Measurements from ENCODE around the gene HELZ. TPM values are rescaled to one million over a fixed set of nuclear protein-coding genes. Genes with fewer than 3 reads are reported as not detected.

The HELZ gene
- total RNA-seq, 1 donor from 2014 or later: 47.4 TPM

GRCh38 chr17:67032382-67032781, 212.6 kb downstream of the HELZ start:
- Mint-ChIP-seq H3K4me1 (ENCODE audit: low read depth, unreplicated experiment) (peaks cover 3% of the 10 kb centered on the region), H3K27me3 (ENCODE audit: unreplicated experiment) (peaks cover 8% of the 10 kb centered on the region), H3K9me3 (ENCODE audit: unreplicated experiment) (peaks cover 15% of the 10 kb centered on the region), H3K27ac (ENCODE audit: unreplicated experiment) (no peak overlapping the region), H3K36me3 (ENCODE audit: unreplicated experiment) (peaks cover 13% of the 10 kb centered on the region), H3K4me3 (ENCODE audit: unreplicated experiment) (no peak overlapping the region)
- no peak for DNase-seq
- TF ChIP-seq, protein P1, sequence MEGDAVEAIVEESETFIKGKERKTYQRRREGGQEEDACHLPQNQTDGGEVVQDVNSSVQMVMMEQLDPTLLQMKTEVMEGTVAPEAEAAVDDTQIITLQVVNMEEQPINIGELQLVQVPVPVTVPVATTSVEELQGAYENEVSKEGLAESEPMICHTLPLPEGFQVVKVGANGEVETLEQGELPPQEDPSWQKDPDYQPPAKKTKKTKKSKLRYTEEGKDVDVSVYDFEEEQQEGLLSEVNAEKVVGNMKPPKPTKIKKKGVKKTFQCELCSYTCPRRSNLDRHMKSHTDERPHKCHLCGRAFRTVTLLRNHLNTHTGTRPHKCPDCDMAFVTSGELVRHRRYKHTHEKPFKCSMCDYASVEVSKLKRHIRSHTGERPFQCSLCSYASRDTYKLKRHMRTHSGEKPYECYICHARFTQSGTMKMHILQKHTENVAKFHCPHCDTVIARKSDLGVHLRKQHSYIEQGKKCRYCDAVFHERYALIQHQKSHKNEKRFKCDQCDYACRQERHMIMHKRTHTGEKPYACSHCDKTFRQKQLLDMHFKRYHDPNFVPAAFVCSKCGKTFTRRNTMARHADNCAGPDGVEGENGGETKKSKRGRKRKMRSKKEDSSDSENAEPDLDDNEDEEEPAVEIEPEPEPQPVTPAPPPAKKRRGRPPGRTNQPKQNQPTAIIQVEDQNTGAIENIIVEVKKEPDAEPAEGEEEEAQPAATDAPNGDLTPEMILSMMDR (IDR thresholded peaks at IDR 0.05; ENCODE audit: partially characterized antibody, unreplicated experiment): no peak

DNA sequence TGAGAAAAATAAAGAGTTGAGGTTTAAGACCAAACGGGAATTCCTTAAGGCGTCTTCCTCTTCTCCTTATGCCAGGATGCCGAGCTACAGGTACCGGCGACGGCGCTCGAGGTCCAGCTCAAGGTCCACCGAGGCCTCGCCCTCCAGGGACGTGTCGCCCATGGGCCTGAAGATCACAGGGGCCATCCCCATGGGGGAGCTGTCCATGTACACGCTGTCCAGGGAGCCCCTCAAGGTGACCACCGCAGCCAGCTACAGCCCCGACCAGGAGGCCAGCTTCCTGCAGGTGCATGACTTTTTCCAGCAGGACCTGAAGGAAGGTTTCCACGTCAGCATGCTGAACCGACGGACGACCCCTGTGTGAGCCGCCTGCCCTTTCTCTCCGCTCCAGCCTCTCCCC, 214.4 kb downstream of the HELZ start:
- Mint-ChIP-seq H3K4me1 (ENCODE audit: low read depth, unreplicated experiment) (peaks cover 3% of the 10 kb centered on the region), H3K27me3 (ENCODE audit: unreplicated experiment) (peaks cover 6% of the 10 kb centered on the region), H3K36me3 (ENCODE audit: unreplicated experiment) (peaks cover 7% of the 10 kb centered on the region), H3K9me3 (ENCODE audit: unreplicated experiment) (peaks cover 11% of the 10 kb centered on the region), H3K27ac (ENCODE audit: unreplicated experiment) (no peak overlapping the region), H3K4me3 (ENCODE audit: unreplicated experiment) (no peak overlapping the region)
- DNase-seq: no peak
- TF ChIP-seq, protein P1 (IDR thresholded peaks at IDR 0.05; ENCODE audit: partially characterized antibody, unreplicated experiment): no peak

- TF ChIP-seq, protein P1 (IDR thresholded peaks at IDR 0.05; ENCODE audit: partially characterized antibody, unreplicated experiment): no peak
- Mint-ChIP-seq H3K36me3 (ENCODE audit: unreplicated experiment) (no peaks in the 10 kb centered on the region), H3K27me3 (ENCODE audit: unreplicated experiment) (peaks cover 6% of the 10 kb centered on the region), H3K4me1 (ENCODE audit: low read depth, unreplicated experiment) (no peaks in the 10 kb centered on the region), H3K4me3 (ENCODE audit: unreplicated experiment) (no peak overlapping the region), H3K9me3 (ENCODE audit: unreplicated experiment) (peaks cover 6% of the 10 kb centered on the region), H3K27ac (ENCODE audit: unreplicated experiment) (no peak overlapping the region)
- DNase-seq: no peak
Measured at GRCh38 chr17:67027031-67027628, 217.9 kb downstream of the HELZ start.

DNA sequence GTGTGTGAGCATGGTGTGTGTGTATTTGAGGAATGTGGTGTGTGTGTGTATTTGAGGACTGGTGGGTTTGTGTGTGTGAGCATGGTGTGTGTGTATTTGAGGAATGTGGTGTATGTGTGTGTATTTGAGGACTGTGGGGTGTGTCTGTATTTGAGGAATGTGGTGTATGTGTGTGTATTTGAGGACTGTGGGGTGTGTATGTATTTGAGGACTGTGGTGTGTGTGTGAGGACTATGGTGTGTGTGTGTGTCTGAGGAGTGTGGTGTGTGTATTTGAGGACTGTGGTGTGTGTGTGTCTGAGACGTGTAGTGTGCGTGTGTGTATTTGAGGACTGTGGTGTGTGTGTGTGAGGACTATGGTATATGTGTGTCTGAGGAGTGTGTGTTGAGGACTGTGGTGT, 218.7 kb downstream of the HELZ start:
- Mint-ChIP-seq H3K4me1 (ENCODE audit: low read depth, unreplicated experiment) (no peaks in the 10 kb centered on the region), H3K4me3 (ENCODE audit: unreplicated experiment) (no peak overlapping the region)

DNA sequence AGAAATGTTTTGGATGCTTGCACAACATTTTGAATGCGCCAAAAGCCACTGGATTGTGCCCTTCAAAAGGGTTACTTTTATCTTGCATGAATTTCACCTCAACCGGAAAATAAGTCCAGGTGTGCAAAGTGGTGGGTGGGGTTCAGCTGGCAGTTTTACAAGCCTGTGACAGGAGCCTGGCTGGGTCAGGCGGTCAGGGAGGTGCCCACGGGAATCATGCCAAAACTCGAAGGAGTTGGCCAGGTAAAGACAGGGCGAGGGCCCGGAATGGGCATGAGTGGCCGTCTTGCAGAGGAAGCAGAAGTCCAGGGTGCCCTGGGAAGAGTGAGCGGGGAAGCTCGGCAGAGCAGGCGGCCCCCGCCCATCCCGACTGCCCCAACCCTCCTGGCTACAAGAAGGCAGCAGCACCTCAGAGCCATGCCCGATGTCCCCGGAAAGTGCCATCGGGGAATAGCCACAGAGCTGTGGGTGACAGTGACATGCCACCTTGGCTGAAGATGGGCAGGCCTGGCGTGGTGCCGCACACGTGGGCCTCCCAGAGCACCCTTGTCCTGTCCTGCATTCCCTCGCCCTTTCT, 219.7 kb downstream of the HELZ start:
- H3K4me3 Mint-ChIP-seq (ENCODE audit: unreplicated experiment): no peak overlapping the region
- no peaks in the 10 kb centered on the region for H3K36me3 Mint-ChIP-seq (ENCODE audit: unreplicated experiment)
- TF ChIP-seq, protein P1 (IDR thresholded peaks at IDR 0.05; ENCODE audit: partially characterized antibody, unreplicated experiment): no peak
- DNase-seq: no peak
- no peak overlapping the region for H3K27ac Mint-ChIP-seq (ENCODE audit: unreplicated experiment)
- peaks cover 8% of the 10 kb centered on the region for H3K9me3 Mint-ChIP-seq (ENCODE audit: unreplicated experiment)
- H3K4me1 Mint-ChIP-seq (ENCODE audit: low read depth, unreplicated experiment): peaks cover 6% of the 10 kb centered on the region
- peaks cover 8% of the 10 kb centered on the region for H3K27me3 Mint-ChIP-seq (ENCODE audit: unreplicated experiment)

More for the DNA sequence above, 218.7 kb downstream of the HELZ start:
- Mint-ChIP-seq H3K27ac (ENCODE audit: unreplicated experiment) (no peak overlapping the region), H3K27me3 (ENCODE audit: unreplicated experiment) (peaks cover 8% of the 10 kb centered on the region), H3K36me3 (ENCODE audit: unreplicated experiment) (no peaks in the 10 kb centered on the region), H3K9me3 (ENCODE audit: unreplicated experiment) (peaks cover 6% of the 10 kb centered on the region)
- TF ChIP-seq, protein P1 (IDR thresholded peaks at IDR 0.05; ENCODE audit: partially characterized antibody, unreplicated experiment): no peak
- no peak for DNase-seq
